ENCODE results near the gene WNK2.

WNK2 gene

DNA sequence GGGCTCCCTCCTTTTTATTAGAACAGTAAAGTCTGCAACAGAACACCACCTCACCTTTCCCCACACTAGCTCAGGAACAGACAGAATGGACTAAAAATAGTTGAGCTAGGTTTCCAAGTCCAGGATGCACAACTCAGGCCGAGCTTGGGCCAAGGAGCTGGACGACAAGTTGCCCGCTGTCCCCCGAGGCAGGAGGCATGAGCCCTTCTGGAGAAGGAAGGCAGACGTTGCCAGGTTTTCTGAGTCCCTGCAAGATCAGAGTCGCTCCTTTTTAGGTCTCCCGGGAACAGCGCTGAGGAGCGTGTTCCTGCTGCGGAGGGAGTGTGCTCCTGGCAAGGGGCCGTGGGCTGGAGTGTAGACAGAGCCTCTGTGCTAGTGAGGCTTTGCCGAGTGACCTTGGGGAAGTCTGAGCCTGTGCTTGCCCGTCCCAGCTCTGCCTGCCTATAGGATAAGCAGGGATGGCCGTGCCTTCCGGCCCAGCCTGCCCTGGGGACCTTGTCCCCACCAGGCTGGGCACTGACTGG lies 121.6 kb downstream of the WNK2 start:
- Mint-ChIP-seq H3K36me3 (no peaks in the 10 kb centered on the region), H3K9me3 (no peaks in the 10 kb centered on the region), H3K27me3 (peaks cover 3% of the 10 kb centered on the region), H3K4me1 (no peaks in the 10 kb centered on the region), H3K4me3 (no peak overlapping the region), H3K27ac (no peak overlapping the region)
- ATAC-seq (ENCODE audit: low read depth) (no peak), DNase-seq (ENCODE audit: low spot score in 2 of 2) (no peak)

GRCh38 chr9:93306081-93306480 lies 122.1 kb downstream of the WNK2 start:
- Mint-ChIP-seq H3K27me3 (peaks cover 5% of the 10 kb centered on the region), H3K4me3 (no peak overlapping the region), H3K9me3 (no peaks in the 10 kb centered on the region), H3K4me1 (no peaks in the 10 kb centered on the region), H3K36me3 (no peaks in the 10 kb centered on the region), H3K27ac (no peak overlapping the region)
- ATAC-seq (ENCODE audit: low read depth) (no peak), DNase-seq (ENCODE audit: low spot score in 2 of 2) (no peak)

- H3K36me3 Mint-ChIP-seq: no peaks in the 10 kb centered on the region
- H3K4me1 Mint-ChIP-seq: no peaks in the 10 kb centered on the region
- no peak overlapping the region for H3K27ac Mint-ChIP-seq
- H3K4me3 Mint-ChIP-seq: no peak overlapping the region
- H3K9me3 Mint-ChIP-seq: no peaks in the 10 kb centered on the region
- no peak for DNase-seq (ENCODE audit: low spot score in 2 of 2)
- ATAC-seq (ENCODE audit: low read depth): no peak
- peaks cover 5% of the 10 kb centered on the region for H3K27me3 Mint-ChIP-seq
These were observed 122.7 kb downstream of the WNK2 start for GRCh38 chr9:93306579-93307091.

- DNase-seq (ENCODE audit: low spot score in 2 of 2) (no peak), ATAC-seq (ENCODE audit: low read depth) (no peak)
- Mint-ChIP-seq H3K4me3 (no peak overlapping the region), H3K4me1 (peaks cover 2% of the 10 kb centered on the region), H3K27ac (no peak overlapping the region), H3K27me3 (peaks cover 7% of the 10 kb centered on the region), H3K36me3 (no peaks in the 10 kb centered on the region), H3K9me3 (no peaks in the 10 kb centered on the region)
These were observed 123.7 kb downstream of the WNK2 start for GRCh38 chr9:93307468-93308157.

- no peak for ATAC-seq (ENCODE audit: low read depth)
These were observed 124.2 kb downstream of the WNK2 start for GRCh38 chr9:93308158-93308602.

GRCh38 chr9:93308676-93309075 lies 124.7 kb downstream of the WNK2 start:
- ATAC-seq (ENCODE audit: low read depth) (no peak), DNase-seq (ENCODE audit: low spot score in 2 of 2) (no peak)
- Mint-ChIP-seq H3K4me1 (peaks cover 6% of the 10 kb centered on the region), H3K4me3 (no peak overlapping the region), H3K27ac (no peak overlapping the region), H3K27me3 (peaks cover 10% of the 10 kb centered on the region), H3K36me3 (no peaks in the 10 kb centered on the region), H3K9me3 (no peaks in the 10 kb centered on the region)

More at GRCh38 chr9:93308158-93308602, 124.2 kb downstream of the WNK2 start:
- no peaks in the 10 kb centered on the region for H3K9me3 Mint-ChIP-seq
- H3K4me3 Mint-ChIP-seq: no peak overlapping the region
- H3K36me3 Mint-ChIP-seq: no peaks in the 10 kb centered on the region
- peaks cover 6% of the 10 kb centered on the region for H3K4me1 Mint-ChIP-seq
- no peak overlapping the region for H3K27ac Mint-ChIP-seq
- DNase-seq (ENCODE audit: low spot score in 2 of 2): no peak
- peaks cover 10% of the 10 kb centered on the region for H3K27me3 Mint-ChIP-seq

- no peaks in the 10 kb centered on the region for H3K9me3 Mint-ChIP-seq
- H3K4me1 Mint-ChIP-seq: peaks cover 6% of the 10 kb centered on the region
- no peak overlapping the region for H3K27ac Mint-ChIP-seq
- DNase-seq (ENCODE audit: low spot score in 2 of 2): no peak
- H3K36me3 Mint-ChIP-seq: no peaks in the 10 kb centered on the region
- ATAC-seq (ENCODE audit: low read depth): no peak
- no peak overlapping the region for H3K4me3 Mint-ChIP-seq
- peaks cover 10% of the 10 kb centered on the region for H3K27me3 Mint-ChIP-seq
These were observed 126.0 kb downstream of the WNK2 start for GRCh38 chr9:93309889-93310425.

DNA sequence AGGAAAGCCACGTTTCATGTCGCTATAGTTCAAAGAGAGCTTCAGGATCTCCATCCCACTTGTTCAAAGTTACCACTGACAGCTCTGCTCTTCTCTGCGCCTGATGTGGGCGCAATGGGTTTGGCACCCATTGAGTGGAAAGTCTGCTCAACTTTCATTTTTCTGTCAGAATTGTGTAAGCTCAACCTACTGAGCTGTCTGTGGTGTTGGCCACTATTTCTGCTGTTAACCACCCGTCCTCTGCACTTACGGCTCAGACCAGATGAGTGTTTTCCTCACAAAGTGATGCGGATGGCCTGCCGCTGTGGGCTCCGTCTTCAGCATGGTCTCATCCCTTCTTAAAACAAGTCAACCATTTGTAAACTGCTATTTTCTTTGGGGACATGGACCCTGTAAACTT lies 131.2 kb downstream of the WNK2 start:
- Mint-ChIP-seq H3K4me1 (peaks cover 6% of the 10 kb centered on the region), H3K4me3 (no peak overlapping the region), H3K27me3 (peaks cover 26% of the 10 kb centered on the region), H3K27ac (no peak overlapping the region), H3K9me3 (no peaks in the 10 kb centered on the region), H3K36me3 (no peaks in the 10 kb centered on the region)
- ATAC-seq (ENCODE audit: low read depth) (no peak), DNase-seq (ENCODE audit: low spot score in 2 of 2) (no peak)

DNA sequence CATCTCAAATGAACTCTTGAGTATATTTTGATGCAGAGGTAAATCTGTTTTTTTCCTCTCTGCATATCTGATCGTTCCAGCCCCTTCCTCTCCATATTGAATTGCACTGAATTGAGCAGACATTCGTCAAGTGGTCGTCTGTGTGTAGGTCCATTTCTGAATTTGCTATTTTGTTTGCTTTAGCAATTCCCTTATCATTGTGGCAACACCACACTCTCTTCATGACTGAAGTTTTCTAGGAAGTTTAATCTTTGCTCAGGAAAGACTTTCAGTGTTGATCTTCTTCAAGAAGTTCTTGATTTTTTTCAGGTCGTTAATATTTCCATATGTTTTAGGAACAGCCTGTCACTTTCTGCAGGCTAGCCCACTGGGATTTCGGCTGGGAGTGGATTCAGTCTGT lies 132.0 kb downstream of the WNK2 start:
- no peak overlapping the region for H3K27ac Mint-ChIP-seq
- ATAC-seq (ENCODE audit: low read depth): no peak

DNA sequence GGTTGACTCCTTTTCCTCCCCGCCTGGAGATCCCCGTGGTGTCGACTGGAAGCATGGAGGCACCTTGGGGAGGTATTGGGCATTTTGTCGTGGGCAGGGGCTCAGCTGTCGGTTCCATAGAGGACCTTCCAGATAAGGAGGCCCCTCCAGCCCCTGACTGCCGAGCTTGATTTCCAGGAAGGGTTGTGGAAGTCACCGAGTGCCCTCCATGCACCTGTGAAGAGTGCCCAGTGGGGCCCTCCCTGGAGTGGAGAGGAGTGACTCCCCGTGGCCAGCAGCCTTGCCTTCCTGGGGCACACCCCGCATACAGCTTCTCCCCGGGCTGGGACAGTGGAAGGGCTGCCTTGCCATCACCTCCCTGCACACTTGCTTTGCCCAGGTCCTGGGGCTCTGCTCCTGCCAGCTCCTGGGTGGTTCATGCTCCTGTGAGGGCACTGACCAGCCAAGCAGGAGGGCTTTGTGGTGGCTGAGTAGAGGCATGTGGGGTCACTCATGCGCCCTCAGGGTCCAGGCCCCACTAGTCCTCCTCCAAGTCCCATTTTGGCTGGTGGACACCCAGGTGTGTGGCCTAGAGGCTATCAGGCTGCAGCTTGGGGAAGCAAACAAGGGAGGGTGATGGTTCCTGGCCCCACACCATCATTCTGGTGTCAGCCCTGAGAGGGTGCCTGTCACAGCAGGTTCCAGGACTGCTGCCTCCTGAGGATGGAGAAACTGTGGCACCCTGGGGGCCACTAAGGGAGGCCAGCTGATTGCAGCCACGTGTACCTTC lies 133.0 kb downstream of the WNK2 start:
- Mint-ChIP-seq H3K27ac (no peak overlapping the region), H3K4me3 (no peak overlapping the region), H3K4me1 (peaks cover 6% of the 10 kb centered on the region), H3K36me3 (no peaks in the 10 kb centered on the region), H3K27me3 (peaks cover 25% of the 10 kb centered on the region), H3K9me3 (no peaks in the 10 kb centered on the region)
- ATAC-seq (ENCODE audit: low read depth) (no peak), DNase-seq (ENCODE audit: low spot score in 2 of 2) (no peak)

More for the DNA sequence above, 132.0 kb downstream of the WNK2 start:
- Mint-ChIP-seq H3K4me1 (peaks cover 6% of the 10 kb centered on the region), H3K4me3 (no peak overlapping the region), H3K27me3 (peaks cover 23% of the 10 kb centered on the region), H3K9me3 (no peaks in the 10 kb centered on the region), H3K36me3 (no peaks in the 10 kb centered on the region)
- DNase-seq (ENCODE audit: low spot score in 2 of 2): no peak

- ATAC-seq (ENCODE audit: low read depth): no peak
- no peaks in the 10 kb centered on the region for H3K9me3 Mint-ChIP-seq
- H3K27me3 Mint-ChIP-seq: peaks cover 23% of the 10 kb centered on the region
- no peak for DNase-seq (ENCODE audit: low spot score in 2 of 2)
- no peak overlapping the region for H3K4me3 Mint-ChIP-seq
- H3K4me1 Mint-ChIP-seq: peaks cover 4% of the 10 kb centered on the region
- no peak overlapping the region for H3K27ac Mint-ChIP-seq
- H3K36me3 Mint-ChIP-seq: no peaks in the 10 kb centered on the region
These were observed 133.7 kb downstream of the WNK2 start for GRCh38 chr9:93317495-93318094.

DNA sequence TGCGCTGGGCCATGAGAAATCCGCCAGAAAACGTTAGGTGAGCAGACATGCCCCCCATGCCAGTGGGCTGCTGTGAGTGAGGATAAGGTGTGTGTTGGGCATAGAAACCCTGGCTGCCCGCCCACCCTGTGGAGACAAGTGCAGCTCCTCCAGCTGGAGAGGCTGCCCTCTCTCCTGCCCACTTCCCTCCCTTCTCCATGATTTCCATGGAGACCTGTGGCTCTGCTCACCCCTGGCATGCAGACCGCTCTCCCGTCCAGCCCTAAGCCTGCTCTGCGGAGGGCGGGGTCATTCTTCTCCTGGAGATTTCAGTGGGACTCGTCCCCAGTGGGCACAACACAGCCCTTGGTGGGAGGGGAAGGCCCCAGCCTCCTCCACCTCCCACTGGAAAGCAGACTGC lies 134.5 kb downstream of the WNK2 start:
- no peak overlapping the region for H3K4me3 Mint-ChIP-seq

GRCh38 chr9:93319301-93319991 lies 135.5 kb downstream of the WNK2 start:
- Mint-ChIP-seq H3K9me3 (no peaks in the 10 kb centered on the region), H3K27ac (no peak overlapping the region), H3K4me3 (no peak overlapping the region), H3K27me3 (peaks cover 30% of the 10 kb centered on the region), H3K4me1 (peaks cover 2% of the 10 kb centered on the region), H3K36me3 (no peaks in the 10 kb centered on the region)
- DNase-seq (ENCODE audit: low spot score in 2 of 2) (no peak), ATAC-seq (ENCODE audit: low read depth) (no peak)

More for the DNA sequence above, 134.5 kb downstream of the WNK2 start:
- Mint-ChIP-seq H3K27me3 (peaks cover 24% of the 10 kb centered on the region), H3K9me3 (no peaks in the 10 kb centered on the region), H3K27ac (no peak overlapping the region), H3K36me3 (no peaks in the 10 kb centered on the region), H3K4me1 (no peaks in the 10 kb centered on the region)
- ATAC-seq (ENCODE audit: low read depth) (no peak), DNase-seq (ENCODE audit: low spot score in 2 of 2) (no peak)
